GM19043 (cell line): Measurements from ENCODE around the gene ZNF442.
"Not testable (repeated sequence)": the region's sequence is repeated elsewhere in the genome, so short reads cannot be mapped to it uniquely, and the experiment has no call there.

Experiments
- ATAC-seq: cut with Tn5 transposase; IDR thresholded peaks from one replicate; pipeline ENCODE4 v1.9.1; 2021; ENCODE audit warnings: low read depth; ENCODE audit not compliant: unreplicated experiment

ZNF442 gene

GRCh38 chr19:12331211-12331941 is 34.1 kb downstream of the ZNF442 start:
- ATAC-seq = no peak

GRCh38 chr19:12330340-12330739 is 35.1 kb downstream of the ZNF442 start:
- ATAC-seq = no peak

- ATAC-seq = no peak
Measured at GRCh38 chr19:12325690-12326089, 39.8 kb downstream of the ZNF442 start.

GRCh38 chr19:12318782-12319413 is 46.6 kb downstream of the ZNF442 start:
- ATAC-seq = no peak

GRCh38 chr19:12314553-12314952 is 50.9 kb downstream of the ZNF442 start:
- ATAC-seq = no peak

GRCh38 chr19:12308891-12309290 is 56.6 kb downstream of the ZNF442 start:
- ATAC-seq = not testable (repeated sequence)
